Activated CD4-positive, CD25-positive, alpha-beta regulatory T cell treated with anti-CD3 and anti-CD28 coated beads, Interleukin-2, amount 50 U/mL, for 72 hours (primary cell): Measurements from ENCODE around the gene PBX3.
"Not testable (repeated sequence)": the region's sequence is repeated elsewhere in the genome, so short reads cannot be mapped to it uniquely, and the experiment has no call there.

Experiments
- DNase-seq: peaks from one replicate; pipeline ENCODE4 v3.0.0; 2021

PBX3 gene

GRCh38 chr9:125749287-125749935 lies 2.2 kb downstream of the PBX3 start:
- DNase-seq: no peak

GRCh38 chr9:125749951-125750626 lies 2.9 kb downstream of the PBX3 start:
- DNase-seq: no peak

GRCh38 chr9:125750627-125751011 lies 3.4 kb downstream of the PBX3 start:
- DNase-seq: no peak

GRCh38 chr9:125752070-125752628 lies 5.0 kb downstream of the PBX3 start:
- DNase-seq: no peak

- no peak for DNase-seq
Measured at GRCh38 chr9:125754096-125754495, 6.9 kb downstream of the PBX3 start.

- no peak for DNase-seq
Measured at GRCh38 chr9:125755340-125755739, 8.2 kb downstream of the PBX3 start.

GRCh38 chr9:125756518-125756917 lies 9.3 kb downstream of the PBX3 start:
- no peak for DNase-seq

- DNase-seq: no peak
Measured at GRCh38 chr9:125757834-125758233, 10.7 kb downstream of the PBX3 start.

GRCh38 chr9:125758986-125759763 lies 12.0 kb downstream of the PBX3 start:
- no peak for DNase-seq

GRCh38 chr9:125759764-125760129 lies 12.6 kb downstream of the PBX3 start:
- DNase-seq: no peak

- DNase-seq: no peak
Measured at GRCh38 chr9:125760537-125760936, 13.4 kb downstream of the PBX3 start.

- DNase-seq: no peak
Measured at GRCh38 chr9:125761676-125762450, 14.7 kb downstream of the PBX3 start.

- no peak for DNase-seq
Measured at GRCh38 chr9:125763394-125763801, 16.2 kb downstream of the PBX3 start.

GRCh38 chr9:125764198-125764597 lies 17.0 kb downstream of the PBX3 start:
- DNase-seq: no peak

- no peak for DNase-seq
Measured at GRCh38 chr9:125766468-125767221, 19.5 kb downstream of the PBX3 start.

- DNase-seq: no peak
Measured at GRCh38 chr9:125767349-125767748, 20.2 kb downstream of the PBX3 start.

GRCh38 chr9:125768803-125769202 lies 21.6 kb downstream of the PBX3 start:
- DNase-seq: no peak

- no peak for DNase-seq
Measured at GRCh38 chr9:125771037-125771436, 23.9 kb downstream of the PBX3 start.

- no peak for DNase-seq
Measured at GRCh38 chr9:125772740-125773139, 25.6 kb downstream of the PBX3 start.

- no peak for DNase-seq
Measured at GRCh38 chr9:125774106-125774505, 26.9 kb downstream of the PBX3 start.

GRCh38 chr9:125776789-125777188 lies 29.6 kb downstream of the PBX3 start:
- not testable (repeated sequence) for DNase-seq

- not testable (repeated sequence) for DNase-seq
Measured at GRCh38 chr9:125778538-125779219, 31.5 kb downstream of the PBX3 start.
